ENCODE results near the gene KRTAP9-3. TPM values are rescaled to one million over a fixed set of nuclear protein-coding genes. Genes with fewer than 3 reads are reported as not detected.

Gene KRTAP9-3
- total RNA-seq, 1 donor from 2014 or later, result not detected

- TF ChIP-seq CTCF (IDR thresholded peaks at IDR 0.05; ENCODE audit: unreplicated experiment), result no peak
- H3K4me1 Mint-ChIP-seq (ENCODE audit: low read depth), result no peaks in the 10 kb centered on the region
- H3K4me3 Mint-ChIP-seq (ENCODE audit: low read depth), result no peak overlapping the region
- peaks cover 15% of the 10 kb centered on the region for H3K27me3 Mint-ChIP-seq
- H3K9me3 Mint-ChIP-seq (ENCODE audit: low read depth), result no peaks in the 10 kb centered on the region
- no peak for DNase-seq (ENCODE audit: low spot score, unreplicated experiment)
- H3K27ac Mint-ChIP-seq, result no peak overlapping the region
- H3K36me3 Mint-ChIP-seq (ENCODE audit: insufficient read depth), result no peaks in the 10 kb centered on the region
These were observed 46.1 kb downstream of the KRTAP9-3 start for GRCh38 chr17:41278176-41278955.

Other genes with a start within 250 kb of the KRTAP9-3 start
- gene KRT40, start 248.1 kb upstream of the KRTAP9-3 start, total RNA-seq, result 0.13 TPM in 1 of 2 replicates, not detected in the other
- gene KRTAP3-3, start 238.3 kb upstream of the KRTAP9-3 start, total RNA-seq, result not detected in 2 replicates
- gene KRTAP3-2, start 232.5 kb upstream of the KRTAP9-3 start, total RNA-seq, result not detected in 2 replicates
- gene KRTAP3-1, start 223.3 kb upstream of the KRTAP9-3 start, total RNA-seq, result not detected in 2 replicates
- not detected in 2 replicates for gene KRTAP1-5, start 205.2 kb upstream of the KRTAP9-3 start, total RNA-seq
- gene KRTAP1-4, start 202.3 kb upstream of the KRTAP9-3 start, total RNA-seq, result not detected in 2 replicates
- gene KRTAP1-3, start 197.6 kb upstream of the KRTAP9-3 start, total RNA-seq, result not detected in 2 replicates
- not detected in 2 replicates for gene KRTAP1-1, start 191.0 kb upstream of the KRTAP9-3 start, total RNA-seq
- gene KRTAP2-1, start 185.1 kb upstream of the KRTAP9-3 start, total RNA-seq, result not detected in 2 replicates
- gene KRTAP2-2, start 177.2 kb upstream of the KRTAP9-3 start, total RNA-seq, result not detected in 2 replicates
- not detected in 2 replicates for gene KRTAP2-3, start 172.3 kb upstream of the KRTAP9-3 start, total RNA-seq
- not detected in 2 replicates for gene KRTAP2-4, start 166.6 kb upstream of the KRTAP9-3 start, total RNA-seq
- not detected in 2 replicates for gene KRTAP4-7, start 148.3 kb upstream of the KRTAP9-3 start, total RNA-seq
- gene KRTAP4-8, start 134.3 kb upstream of the KRTAP9-3 start, total RNA-seq, result not detected in 2 replicates
- not detected in 2 replicates for gene KRTAP4-16, start 130.2 kb upstream of the KRTAP9-3 start, total RNA-seq
- gene KRTAP4-9, start 127.1 kb upstream of the KRTAP9-3 start, total RNA-seq, result not detected in 2 replicates
- not detected in 2 replicates for gene KRTAP4-11, start 114.1 kb upstream of the KRTAP9-3 start, total RNA-seq
- not detected in 2 replicates for gene KRTAP4-12, start 108.3 kb upstream of the KRTAP9-3 start, total RNA-seq
- gene KRTAP4-6, start 91.9 kb upstream of the KRTAP9-3 start, total RNA-seq, result not detected in 2 replicates
- not detected in 2 replicates for gene KRTAP4-5, start 82.6 kb upstream of the KRTAP9-3 start, total RNA-seq
- not detected in 2 replicates for gene KRTAP4-4, start 71.7 kb upstream of the KRTAP9-3 start, total RNA-seq
- not detected in 2 replicates for gene KRTAP4-3, start 64.2 kb upstream of the KRTAP9-3 start, total RNA-seq
- not detected in 2 replicates for gene KRTAP4-2, start 54.2 kb upstream of the KRTAP9-3 start, total RNA-seq
- gene KRTAP4-1, start 47.5 kb upstream of the KRTAP9-3 start, total RNA-seq, result not detected in 2 replicates
- gene KRTAP9-1, start 42.6 kb upstream of the KRTAP9-3 start, total RNA-seq, result not detected in 2 replicates
- not detected in 2 replicates for gene KRTAP9-2, start 5.8 kb upstream of the KRTAP9-3 start, total RNA-seq
- gene KRTAP9-8, start 5.5 kb downstream of the KRTAP9-3 start, total RNA-seq, result not detected in 2 replicates
- gene KRTAP9-4, start 17.2 kb downstream of the KRTAP9-3 start, total RNA-seq, result not detected in 2 replicates
- not detected in 2 replicates for gene KRTAP9-9, start 22.9 kb downstream of the KRTAP9-3 start, total RNA-seq
- gene KRTAP9-6, start 32.9 kb downstream of the KRTAP9-3 start, total RNA-seq, result not detected in 2 replicates
- not detected in 2 replicates for gene KRTAP9-7, start 43.2 kb downstream of the KRTAP9-3 start, total RNA-seq
- gene KRTAP29-1, start 70.4 kb downstream of the KRTAP9-3 start, total RNA-seq, result not detected in 2 replicates
- gene KRTAP16-1, start 76.9 kb downstream of the KRTAP9-3 start, total RNA-seq, result not detected in 2 replicates
- not detected in 2 replicates for gene KRTAP17-1, start 83.3 kb downstream of the KRTAP9-3 start, total RNA-seq
- not detected in 2 replicates for gene KRT33A, start 118.4 kb downstream of the KRTAP9-3 start, total RNA-seq
- not detected in 2 replicates for gene KRT33B, start 137.4 kb downstream of the KRTAP9-3 start, total RNA-seq
- not detected in 2 replicates for gene KRT34, start 149.9 kb downstream of the KRTAP9-3 start, total RNA-seq
- not detected in 2 replicates for gene KRT31, start 165.2 kb downstream of the KRTAP9-3 start, total RNA-seq
- not detected in 2 replicates for gene KRT37, start 192.1 kb downstream of the KRTAP9-3 start, total RNA-seq
- gene KRT38, start 208.5 kb downstream of the KRTAP9-3 start, total RNA-seq, result not detected in 2 replicates
- gene KRT32, start 234.9 kb downstream of the KRTAP9-3 start, total RNA-seq, result not detected in 2 replicates
- gene KRT35, start 248.7 kb downstream of the KRTAP9-3 start, total RNA-seq, result not detected in 2 replicates

Data from progenitor cell of endocrine pancreas (in vitro differentiated cells).